Heart left ventricle (tissue), 16 donors: ENCODE data around the gene SLC39A11. TPM values are rescaled to one million over a fixed set of nuclear protein-coding genes. Genes with fewer than 3 reads are reported as not detected.
"Not testable (repeated sequence)": the region's sequence is repeated elsewhere in the genome, so short reads cannot be mapped to it uniquely, and the experiment has no call there.

Source experiments
- ATAC-seq, 4 donors: fragments of 200-7000 bp; cut with Tn5 transposase; one replicate each; pipeline ENCODE4 v1.9.1; 2020 to 2022; ENCODE audit warnings: moderate library complexity in 4 of 4, mild to moderate bottlenecking in 3 of 4, moderate number of reproducible peaks in 1 of 4
- DNase-seq, 5 donors: peaks; one replicate each; pipeline ENCODE4 v3.0.0-alpha.2; 2020
- H3K27ac ChIP-seq, 12 donors: fragments of 200-600 bp; sonication (generic) in 4 of 12; one replicate each; pipeline versions ENCODE4 v1.5.0 to v1.8.0; 2016 to 2022; ENCODE audit warnings: mild to moderate bottlenecking in 2 of 12
- H3K27me3 ChIP-seq, 9 donors: fragments of 200-600 bp; sonication (generic) in 2 of 9; one replicate each; pipeline versions ENCODE4 v1.5.1 to v1.8.0; 2016 to 2022; ENCODE audit warnings: mild to moderate bottlenecking in 3 of 9
- H3K36me3 ChIP-seq, 9 donors: fragments of 200-600 bp; sonication (generic) in 2 of 9; one replicate each; pipeline versions ENCODE4 v1.5.0 to v1.8.0; 2018 to 2022; ENCODE audit warnings: mild to moderate bottlenecking in 2 of 9
- H3K4me1 ChIP-seq, 12 donors: fragments of 200-600 bp; sonication (generic) in 4 of 12; one replicate each; pipeline versions ENCODE4 v1.5.0 to v1.8.0; 2016 to 2022; ENCODE audit warnings: mild to moderate bottlenecking in 3 of 12
- H3K4me3 ChIP-seq, 12 donors: fragments of 200-600 bp; sonication (generic) in 4 of 12; one replicate each; pipeline versions ENCODE4 v1.5.0 to v1.8.0; 2017 to 2022; ENCODE audit warnings: mild to moderate bottlenecking in 9 of 12, moderate library complexity in 4 of 12
- H3K9me3 ChIP-seq, 12 donors: fragments of 200-600 bp; sonication (generic) in 4 of 12; one replicate each; pipeline versions ENCODE4 v1.5.0 to v1.8.0; 2016 to 2022; ENCODE audit warnings: mild to moderate bottlenecking in 1 of 12
- POLR2A ChIP-seq, 2 donors: fragments of 450-650 bp; IDR thresholded peaks; one replicate each; pipeline ENCODE4 v1.6.1; 2017; ENCODE audit warnings: antibody characterized with exemption in 2 of 2, mild to moderate bottlenecking in 2 of 2, moderate library complexity in 2 of 2
- WGBS, 4 donors: extraction: QIAGEN DNeasy Blood & Tissue Kit in 2 of 4; methylation state at CpG; one replicate each; pipeline versions ENCODE4 v1.1.5 to v1.1.7; 2013 to 2018; 5-methylcytosine and 5-hydroxymethylcytosine counted together
- intact Hi-C, 10 donors: fragments of 100-400 bp; cut with DNase I; formaldehyde crosslinking; loops; one replicate each; pipeline versions ENCODE4 v1.11.1 to v1.14.2; 2022
- polyA plus RNA-seq, 2 donors: library from polyadenylated mRNA; stranded (reverse); fragments of 200-250 nt; gene quantifications; one replicate each; pipeline ENCODE4 v1.2.3, GENCODE V29; 2013
- total RNA-seq, 9 donors: library from RNA; depleted of rRNA in 2 of 9; stranded (reverse); fragments of >200 nt in 2 of 9; fragmentation: NEBNext Ultra II Directional in 3 of 9; extraction: Animal tissue kit (Norgen Biotek cat#: 25700) in 3 of 9; gene quantifications; one replicate each; pipeline versions ENCODE4 v1.1.0 to v1.2.4, GENCODE V29; 2016 to 2023
- TF ChIP-seq, protein P1 (sequence below), 12 donors: fragments of 200-600 bp; sonication (generic) in 4 of 12; IDR thresholded peaks; one replicate each; pipeline versions ENCODE4 v1.5.0 to v1.8.0; 2018 to 2022; ENCODE audit warnings: antibody characterized with exemption in 12 of 12, mild to moderate bottlenecking in 5 of 12
- donor health status: ischemic (EF 13 %, LVEDD 7.1; RV severe dilation, severe dysfunction).
- donor health status: healthy with polysubstance abuse.
- donor health status: DM: no; HTN: yes; CAD: no.
- donor health status: DM: no; HTN: no; CAD: no.
- donor health status: ischemic (EF 25% LVEDD 6.9; RV normal size, moderate dysfunction).
- donor health status: ischemic (EF 25% LVEDD 5.7; RV mildly dilated, moderate dysfunction).
- donor health status: healthy.
- donor health status: DM: yes; HTN: yes; CAD: no.
- donor health status: ischemic (EF 35%, LVEDD 5.7; RV mildly dilated, moderate dysfunction).
- donor health status: nonischemic (EF 11% LVEDD 7.7; RV severe dilation, severe dysfunction).
- donor health status: DM: yes; HTN: yes; CAD: no.
- donor health status: PGD.
- donor health status: ischemic (EF 29% LVEDD 5.4; RV normal size, mild dysfunction).
- donor health status: nonischemic (EF 23%, LVEDD 6.1; RV moderate dilation, normal function).

Gene SLC39A11
- total and polyA plus RNA-seq, 11 donors = 2.5 to 23.3 (median 8.4) TPM

GRCh38 chr17:72786209-72786608, 306.3 kb downstream of the SLC39A11 start:
- ATAC-seq (no peak), DNase-seq (no peak)
- Histone ChIP-seq H3K9me3 (no peaks in the 10 kb centered on the region), H3K4me1 (no peaks in the 10 kb centered on the region), H3K4me3 (no peak overlapping the region), H3K27ac (no peak overlapping the region), H3K36me3 (peaks cover 0 to 4% (median 0%) of the 10 kb centered on the region in 9 donors), H3K27me3 (no peaks in the 10 kb centered on the region)
- TF ChIP-seq, protein P1, sequence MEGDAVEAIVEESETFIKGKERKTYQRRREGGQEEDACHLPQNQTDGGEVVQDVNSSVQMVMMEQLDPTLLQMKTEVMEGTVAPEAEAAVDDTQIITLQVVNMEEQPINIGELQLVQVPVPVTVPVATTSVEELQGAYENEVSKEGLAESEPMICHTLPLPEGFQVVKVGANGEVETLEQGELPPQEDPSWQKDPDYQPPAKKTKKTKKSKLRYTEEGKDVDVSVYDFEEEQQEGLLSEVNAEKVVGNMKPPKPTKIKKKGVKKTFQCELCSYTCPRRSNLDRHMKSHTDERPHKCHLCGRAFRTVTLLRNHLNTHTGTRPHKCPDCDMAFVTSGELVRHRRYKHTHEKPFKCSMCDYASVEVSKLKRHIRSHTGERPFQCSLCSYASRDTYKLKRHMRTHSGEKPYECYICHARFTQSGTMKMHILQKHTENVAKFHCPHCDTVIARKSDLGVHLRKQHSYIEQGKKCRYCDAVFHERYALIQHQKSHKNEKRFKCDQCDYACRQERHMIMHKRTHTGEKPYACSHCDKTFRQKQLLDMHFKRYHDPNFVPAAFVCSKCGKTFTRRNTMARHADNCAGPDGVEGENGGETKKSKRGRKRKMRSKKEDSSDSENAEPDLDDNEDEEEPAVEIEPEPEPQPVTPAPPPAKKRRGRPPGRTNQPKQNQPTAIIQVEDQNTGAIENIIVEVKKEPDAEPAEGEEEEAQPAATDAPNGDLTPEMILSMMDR (IDR thresholded peaks at IDR 0.05) = no peak
- TF ChIP-seq POLR2A (IDR thresholded peaks at IDR 0.05) = no peak
- 41 to 55% (median 46%) methylated on average over 2 of the region's 2 CpGs for WGBS, 4 donors
- intact Hi-C loops = no loop called here

DNA sequence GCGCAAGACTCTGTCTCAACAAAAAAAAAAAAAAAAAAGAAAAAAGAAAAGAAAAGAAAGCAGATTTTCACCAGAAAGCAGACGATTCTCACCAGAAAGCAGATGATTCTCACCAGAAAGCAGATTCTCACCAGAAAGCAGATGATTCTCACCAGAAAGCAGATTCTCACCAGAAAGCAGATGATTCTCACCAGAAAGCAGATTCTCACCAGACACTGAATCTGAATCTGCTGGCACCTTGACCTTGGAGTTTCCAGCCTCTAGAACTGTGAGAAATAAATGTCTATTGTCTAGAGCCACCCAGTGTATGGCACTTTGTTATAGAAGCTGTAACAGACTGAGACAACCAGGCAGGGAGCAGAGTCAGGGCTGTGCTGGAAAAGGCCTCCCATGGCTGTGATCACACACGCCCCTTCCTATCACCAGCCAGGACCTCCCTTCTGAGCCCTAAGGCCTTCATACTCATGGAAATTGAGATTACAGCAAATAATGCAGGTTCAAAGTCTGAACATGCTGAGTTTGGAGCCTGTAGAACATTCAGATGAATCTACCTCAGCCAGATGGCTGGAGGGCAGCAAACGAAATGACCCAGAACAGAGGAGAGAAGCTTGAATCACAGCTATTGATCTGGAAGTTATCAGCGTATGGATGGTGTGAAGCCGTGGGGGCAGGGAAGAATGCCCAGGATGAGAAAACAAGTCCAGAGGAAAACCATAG, 309.3 kb downstream of the SLC39A11 start:
- TF ChIP-seq, protein P1 (IDR thresholded peaks at IDR 0.05) = no peak
- TF ChIP-seq POLR2A (IDR thresholded peaks at IDR 0.05) = no peak
- ATAC-seq (no peak), DNase-seq (no peak)
- no peaks in the 10 kb centered on the region for H3K36me3 ChIP-seq
- 72 to 90% (median 79%) methylated on average over 6 of the region's 6 CpGs for WGBS, 4 donors
- intact Hi-C loops = no loop called here
- no peaks in the 10 kb centered on the region for H3K9me3 ChIP-seq
- H3K4me1 ChIP-seq = no peaks in the 10 kb centered on the region
- no peak overlapping the region for H3K4me3 ChIP-seq
- H3K27me3 ChIP-seq = no peaks in the 10 kb centered on the region
- H3K27ac ChIP-seq = no peak overlapping the region

GRCh38 chr17:72782437-72782836, 310.1 kb downstream of the SLC39A11 start:
- H3K9me3 ChIP-seq, intact Hi-C loops, ATAC-seq, H3K4me1 ChIP-seq, DNase-seq, H3K4me3 ChIP-seq, H3K27ac ChIP-seq, H3K36me3 ChIP-seq, H3K27me3 ChIP-seq: not testable (repeated sequence)
- 94 to 98% (median 97%) methylated on average over 5 of the region's 5 CpGs for WGBS, 4 donors

- WGBS, 4 donors = 79 to 83% (median 80%) methylated on average over 14 of the region's 14 CpGs
- TF ChIP-seq, protein P1 (IDR thresholded peaks at IDR 0.05) = no peak
- TF ChIP-seq POLR2A (IDR thresholded peaks at IDR 0.05) = no peak
- DNase-seq = no peak
- Histone ChIP-seq H3K36me3 (peaks cover 0 to 5% (median 0%) of the 10 kb centered on the region in 9 donors), H3K27ac (no peak overlapping the region), H3K4me1 (no peaks in the 10 kb centered on the region), H3K27me3 (no peaks in the 10 kb centered on the region), H3K9me3 (no peaks in the 10 kb centered on the region), H3K4me3 (no peak overlapping the region)
- intact Hi-C loops = no loop called here
- no peak for ATAC-seq
Observed at GRCh38 chr17:72778169-72779151, 314.0 kb downstream of the SLC39A11 start.
